Dendritic cell treated with granulocyte-macrophage colony-stimulating factor and Interleukin-4, amounts not matched to agents 40 ng/mL and 50 ng/mL, for 4 days (primary cell): ENCODE results near the gene LOC101059915.
A peak's percentile ranks its signal among the peaks of the same experiment; 100 is the strongest.
"Not testable (repeated sequence)": the region's sequence is repeated elsewhere in the genome, so short reads cannot be mapped to it uniquely, and the experiment has no call there.

Experiments used
- H3K27ac Mint-ChIP-seq: one replicate; pipeline ENCODE4 v1.8.0; 2022; ENCODE audit warnings: mild to moderate bottlenecking, mixed read lengths
- H3K27me3 Mint-ChIP-seq: one replicate; pipeline ENCODE4 v1.8.0; 2022; ENCODE audit warnings: mild to moderate bottlenecking, mixed read lengths
- H3K36me3 Mint-ChIP-seq: one replicate; pipeline ENCODE4 v1.8.0; 2022; ENCODE audit warnings: low read depth, mixed read lengths
- H3K4me1 Mint-ChIP-seq: one replicate; pipeline ENCODE4 v1.8.0; 2022; ENCODE audit warnings: low read depth, mixed read lengths
- H3K4me3 Mint-ChIP-seq: one replicate; pipeline ENCODE4 v1.8.0; 2022; ENCODE audit warnings: mild to moderate bottlenecking, moderate library complexity, mixed read lengths
- H3K9me3 Mint-ChIP-seq: one replicate; pipeline ENCODE4 v1.8.0; 2022; ENCODE audit warnings: mixed read lengths
- intact Hi-C: fragments of 100-400 bp; cut with micrococcal nuclease; formaldehyde crosslinking; loops from one replicate; pipeline ENCODE4 v1.15.0; 2022

LOC101059915 gene

GRCh38 chrX:71629467-71629866 lies 37.9 kb upstream of the LOC101059915 start:
- Mint-ChIP-seq H3K4me3 (no peak overlapping the region), H3K4me1 (peaks cover 11% of the 10 kb centered on the region), H3K36me3 (no peaks in the 10 kb centered on the region), H3K27ac (no peak overlapping the region), H3K9me3 (no peaks in the 10 kb centered on the region), H3K27me3 (no peaks in the 10 kb centered on the region)
- intact Hi-C loops = no loop called here

DNA sequence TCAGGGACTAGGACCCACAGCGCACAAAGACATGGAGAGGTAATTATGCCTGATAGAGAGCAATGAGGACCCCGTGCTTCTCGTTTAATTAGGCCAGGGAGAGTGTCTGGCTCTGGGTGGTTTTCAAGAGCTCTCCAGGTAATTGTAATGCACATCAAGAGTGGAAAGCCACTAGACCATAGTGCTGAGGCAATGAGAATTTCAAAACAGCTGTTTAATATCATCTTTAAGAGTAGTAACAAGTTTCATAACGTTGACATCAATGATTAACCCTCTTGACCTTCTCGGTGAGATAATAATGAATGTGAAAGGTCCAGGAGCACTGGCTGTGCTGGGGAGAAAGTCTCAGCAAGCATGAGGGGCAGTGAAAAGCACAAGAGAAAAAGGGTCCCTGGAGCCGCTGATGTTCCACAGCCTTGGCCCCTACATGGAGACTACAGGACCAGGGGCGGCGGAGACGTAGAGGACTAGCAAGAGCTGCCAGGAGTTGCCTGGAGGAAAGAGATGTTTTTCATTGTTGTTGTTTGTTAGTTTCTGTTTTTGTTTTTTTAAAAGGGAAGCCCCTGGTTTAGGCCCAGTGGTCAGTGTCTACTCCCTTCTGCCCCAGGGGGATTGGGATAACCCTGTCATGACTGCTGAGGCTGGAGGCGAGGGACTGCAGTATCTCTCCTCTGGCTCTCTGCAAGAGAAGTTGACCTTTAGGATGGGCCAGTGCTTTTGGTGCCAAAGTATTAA lies 34.3 kb upstream of the LOC101059915 start:
- Mint-ChIP-seq H3K4me3 (no peak overlapping the region), H3K4me1 (peaks cover 5% of the 10 kb centered on the region), H3K36me3 (no peaks in the 10 kb centered on the region), H3K27ac (no peak overlapping the region), H3K9me3 (no peaks in the 10 kb centered on the region), H3K27me3 (no peaks in the 10 kb centered on the region)
- intact Hi-C loops = no loop called here

DNA sequence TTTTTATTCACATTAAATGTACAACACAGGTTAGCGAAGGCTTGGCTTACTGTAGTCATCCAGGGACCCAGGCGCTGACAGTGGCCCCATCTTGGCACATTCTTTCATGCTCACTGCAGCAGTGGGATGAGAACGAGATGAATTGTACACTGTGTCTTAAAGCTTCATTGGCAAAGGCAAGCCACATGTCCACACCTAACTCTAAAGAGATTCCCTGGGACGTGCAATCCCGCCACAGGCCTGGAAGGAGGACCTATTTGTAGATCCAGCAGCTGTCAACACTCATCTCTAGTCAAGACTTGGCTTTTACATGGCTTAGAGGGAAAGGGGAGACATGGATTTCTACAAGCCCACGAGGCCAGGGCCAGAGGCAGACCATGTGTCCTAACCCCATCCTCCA lies 33.0 kb upstream of the LOC101059915 start:
- Mint-ChIP-seq H3K36me3 (no peaks in the 10 kb centered on the region), H3K4me3 (no peak overlapping the region), H3K27me3 (no peaks in the 10 kb centered on the region), H3K9me3 (no peaks in the 10 kb centered on the region), H3K27ac (no peak overlapping the region), H3K4me1 (peaks cover under 1% of the 10 kb centered on the region)
- intact Hi-C loops = no loop called here

GRCh38 chrX:71636438-71637252 lies 30.7 kb upstream of the LOC101059915 start:
- Mint-ChIP-seq H3K4me3 (no peak overlapping the region), H3K27ac (no peak overlapping the region)
- intact Hi-C loops = no loop called here

DNA sequence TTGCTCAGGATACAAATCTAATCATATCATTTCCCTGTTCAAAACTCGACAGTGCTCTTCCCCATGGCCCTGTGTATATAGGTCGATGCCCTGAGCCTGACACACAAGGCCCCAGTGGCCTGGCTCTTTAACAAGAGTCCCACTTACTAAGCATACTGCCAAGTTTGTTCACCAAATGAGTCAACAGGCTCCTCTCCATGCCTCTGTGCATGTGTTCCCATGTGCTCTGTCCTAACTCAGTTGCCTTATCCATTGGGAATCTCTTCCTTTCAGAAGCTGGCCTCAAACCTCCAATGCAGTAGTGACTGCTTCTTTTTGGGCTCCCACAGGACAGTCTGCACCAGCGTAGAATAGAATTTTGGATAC lies 30.1 kb upstream of the LOC101059915 start:
- intact Hi-C loops = no loop called here
- Mint-ChIP-seq H3K27ac (no peak overlapping the region), H3K27me3 (no peaks in the 10 kb centered on the region), H3K4me1 (no peaks in the 10 kb centered on the region), H3K9me3 (no peaks in the 10 kb centered on the region), H3K4me3 (no peak overlapping the region), H3K36me3 (no peaks in the 10 kb centered on the region)

More at GRCh38 chrX:71636438-71637252, 30.7 kb upstream of the LOC101059915 start:
- Mint-ChIP-seq H3K36me3 (no peaks in the 10 kb centered on the region), H3K27me3 (no peaks in the 10 kb centered on the region), H3K9me3 (no peaks in the 10 kb centered on the region), H3K4me1 (no peaks in the 10 kb centered on the region)

DNA sequence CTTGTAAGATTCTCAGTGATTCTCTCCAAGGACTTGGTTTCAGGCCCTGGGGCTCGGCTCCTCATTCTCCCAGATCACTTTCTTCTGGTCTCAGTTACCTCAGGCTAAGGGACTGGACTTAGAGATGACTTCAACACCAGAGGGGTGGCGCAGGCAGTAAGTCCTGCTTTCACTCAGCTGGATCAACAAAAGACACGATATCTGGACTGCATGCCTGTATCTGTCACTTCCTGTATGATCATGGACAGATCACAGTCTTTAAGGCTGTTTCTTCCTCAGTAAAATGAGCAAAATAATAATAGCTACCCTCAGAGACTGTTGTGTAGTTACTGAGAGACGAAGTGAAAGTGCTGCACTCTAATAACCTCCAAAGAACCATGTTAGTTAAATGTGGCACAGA lies 29.5 kb upstream of the LOC101059915 start:
- no peak overlapping the region for H3K27ac Mint-ChIP-seq
- no peaks in the 10 kb centered on the region for H3K4me1 Mint-ChIP-seq
- intact Hi-C loops = no loop called here
- no peak overlapping the region for H3K4me3 Mint-ChIP-seq
- no peaks in the 10 kb centered on the region for H3K27me3 Mint-ChIP-seq
- no peaks in the 10 kb centered on the region for H3K36me3 Mint-ChIP-seq
- H3K9me3 Mint-ChIP-seq = no peaks in the 10 kb centered on the region

DNA sequence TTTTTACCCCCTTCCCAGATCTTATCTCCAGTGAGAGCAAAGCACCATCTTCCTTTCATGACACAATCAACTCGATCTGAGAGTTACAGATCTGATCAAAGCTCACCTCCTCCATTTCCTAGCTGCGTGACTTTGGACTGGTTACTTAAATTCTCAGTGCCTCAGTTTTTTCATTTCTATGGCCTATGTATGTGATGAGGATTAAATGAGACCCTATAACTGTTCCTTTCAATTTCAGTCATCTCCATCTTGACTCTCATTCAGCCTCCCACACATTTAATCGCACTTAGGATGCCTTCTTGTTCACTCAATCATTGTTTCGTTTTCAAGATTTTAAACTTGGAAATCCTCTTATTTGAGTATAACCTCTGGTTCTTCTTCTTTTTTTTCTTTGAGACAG lies 28.9 kb upstream of the LOC101059915 start:
- Mint-ChIP-seq H3K9me3 (no peaks in the 10 kb centered on the region), H3K36me3 (no peaks in the 10 kb centered on the region), H3K27ac (no peak overlapping the region), H3K4me1 (no peaks in the 10 kb centered on the region), H3K27me3 (no peaks in the 10 kb centered on the region), H3K4me3 (no peak overlapping the region)
- intact Hi-C loops = no loop called here

GRCh38 chrX:71640002-71640401 lies 27.3 kb upstream of the LOC101059915 start:
- H3K36me3 Mint-ChIP-seq = no peaks in the 10 kb centered on the region
- intact Hi-C loops = no loop called here
- no peaks in the 10 kb centered on the region for H3K4me1 Mint-ChIP-seq
- no peak overlapping the region for H3K4me3 Mint-ChIP-seq
- no peak overlapping the region for H3K27ac Mint-ChIP-seq
- no peaks in the 10 kb centered on the region for H3K27me3 Mint-ChIP-seq
- H3K9me3 Mint-ChIP-seq = no peaks in the 10 kb centered on the region

DNA sequence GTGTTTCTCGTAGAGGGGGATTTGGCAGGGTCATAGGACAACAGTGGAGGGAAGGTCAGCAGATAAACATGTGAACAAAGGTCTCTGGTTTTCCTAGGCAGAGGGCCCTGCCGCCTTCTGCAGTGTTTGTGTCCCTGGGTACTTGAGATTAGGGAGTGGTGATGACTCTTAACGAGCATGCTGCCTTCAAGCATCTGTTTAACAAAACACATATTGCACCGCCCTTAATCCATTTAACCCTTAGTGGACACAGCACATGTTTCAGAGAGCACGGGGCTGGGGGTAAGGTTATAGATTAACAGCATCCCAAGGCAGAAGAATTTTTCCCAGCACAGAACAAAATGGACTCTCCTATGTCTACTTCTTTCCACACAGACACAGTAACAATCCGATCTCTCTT lies 22.9 kb upstream of the LOC101059915 start:
- H3K4me3 Mint-ChIP-seq, intact Hi-C loops, H3K9me3 Mint-ChIP-seq, H3K36me3 Mint-ChIP-seq, H3K27me3 Mint-ChIP-seq, H3K27ac Mint-ChIP-seq, H3K4me1 Mint-ChIP-seq: not testable (repeated sequence)

DNA sequence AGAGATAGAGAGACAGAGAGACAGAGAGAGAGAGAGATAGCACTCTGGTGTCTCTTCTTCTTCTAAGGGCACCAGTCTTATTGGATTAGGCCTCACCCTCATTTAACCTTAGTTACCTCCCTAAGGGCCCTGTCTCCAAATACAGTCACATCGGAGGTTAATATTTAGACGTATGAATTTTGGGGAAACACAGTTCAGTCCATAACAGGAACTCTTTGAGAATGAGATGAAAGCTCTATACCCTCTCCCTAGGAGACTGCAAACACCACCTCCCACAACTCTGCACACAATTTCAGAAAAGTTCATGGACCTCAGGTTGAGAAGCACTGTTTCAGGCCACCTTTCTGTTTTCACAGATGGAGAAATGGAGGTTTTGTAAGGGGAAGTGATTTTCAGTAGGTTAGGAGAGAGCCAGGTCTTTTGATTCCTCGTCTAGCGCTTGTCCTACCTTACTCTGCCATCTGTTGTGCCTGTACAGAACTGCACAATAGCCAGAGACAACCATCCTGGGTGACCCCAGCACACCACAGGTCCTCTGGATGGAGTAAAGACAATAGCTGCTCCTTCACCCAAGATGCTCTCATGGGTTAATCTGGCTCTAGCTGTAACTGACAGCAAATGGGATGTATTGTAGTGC lies 16.9 kb upstream of the LOC101059915 start:
- intact Hi-C loops = no loop called here
- no peaks in the 10 kb centered on the region for H3K27me3 Mint-ChIP-seq
- H3K9me3 Mint-ChIP-seq = no peaks in the 10 kb centered on the region
- H3K27ac Mint-ChIP-seq = no peak overlapping the region
- no peaks in the 10 kb centered on the region for H3K4me1 Mint-ChIP-seq
- H3K36me3 Mint-ChIP-seq = no peaks in the 10 kb centered on the region
- no peak overlapping the region for H3K4me3 Mint-ChIP-seq

GRCh38 chrX:71652405-71652804 lies 14.9 kb upstream of the LOC101059915 start:
- H3K9me3 Mint-ChIP-seq = no peaks in the 10 kb centered on the region
- H3K4me1 Mint-ChIP-seq = peaks cover 9% of the 10 kb centered on the region
- peaks cover 3% of the 10 kb centered on the region for H3K27me3 Mint-ChIP-seq
- intact Hi-C loops = no loop called here
- H3K4me3 Mint-ChIP-seq = peak overlapping the region; percentile 17
- no peak overlapping the region for H3K27ac Mint-ChIP-seq
- no peaks in the 10 kb centered on the region for H3K36me3 Mint-ChIP-seq

DNA sequence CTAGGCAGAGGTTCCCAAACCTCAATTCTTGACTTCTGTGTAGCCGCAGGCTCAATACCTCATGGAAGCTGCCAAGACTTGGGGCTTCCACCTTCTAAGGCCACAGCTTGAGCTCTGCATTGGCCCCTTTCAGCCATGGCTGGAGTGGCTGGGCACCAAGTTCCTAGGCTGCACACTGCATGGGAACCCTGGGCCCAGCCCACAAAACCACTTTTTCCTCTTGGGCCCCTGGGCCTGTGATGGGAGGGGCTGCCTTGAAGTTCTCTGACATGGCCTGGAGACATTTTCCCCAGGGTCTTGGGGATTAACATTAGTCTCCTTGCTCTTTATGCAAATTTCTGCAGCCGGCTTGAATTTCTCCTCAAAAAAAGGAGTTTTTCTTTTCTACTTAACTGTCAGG lies 14.0 kb upstream of the LOC101059915 start:
- H3K27me3 Mint-ChIP-seq = peaks cover 3% of the 10 kb centered on the region
- no peak overlapping the region for H3K4me3 Mint-ChIP-seq
- H3K4me1 Mint-ChIP-seq = peaks cover 9% of the 10 kb centered on the region
- intact Hi-C loops = no loop called here
- no peak overlapping the region for H3K27ac Mint-ChIP-seq
- H3K9me3 Mint-ChIP-seq = no peaks in the 10 kb centered on the region
- H3K36me3 Mint-ChIP-seq = no peaks in the 10 kb centered on the region

GRCh38 chrX:71657267-71657666 lies 10.1 kb upstream of the LOC101059915 start:
- no peak overlapping the region for H3K4me3 Mint-ChIP-seq
- H3K9me3 Mint-ChIP-seq = no peaks in the 10 kb centered on the region
- peaks cover 11% of the 10 kb centered on the region for H3K4me1 Mint-ChIP-seq
- intact Hi-C loops = no loop called here
- no peaks in the 10 kb centered on the region for H3K36me3 Mint-ChIP-seq
- H3K27me3 Mint-ChIP-seq = peaks cover 19% of the 10 kb centered on the region
- no peak overlapping the region for H3K27ac Mint-ChIP-seq

GRCh38 chrX:71659342-71659741 lies 8.0 kb upstream of the LOC101059915 start:
- Mint-ChIP-seq H3K27me3 (peaks cover 28% of the 10 kb centered on the region), H3K36me3 (no peaks in the 10 kb centered on the region), H3K27ac (no peak overlapping the region), H3K9me3 (no peaks in the 10 kb centered on the region), H3K4me1 (peaks cover 18% of the 10 kb centered on the region), H3K4me3 (no peak overlapping the region)
- intact Hi-C loops = no loop called here
